Upper lobe of left lung (tissue), 4 donors: ENCODE results near the gene SHC2.

Experiments
- EP300 ChIP-seq, 4 donors: sonication (generic); formaldehyde crosslinking; IDR thresholded peaks; one replicate each; pipeline ENCODE4 v1.5.1; 2017; ENCODE audit warnings: antibody characterized with exemption in 4 of 4, control low read depth in 2 of 4
- POLR2A ChIP-seq, 4 donors: fragments of 450-650 bp; IDR thresholded peaks; one replicate each; pipeline ENCODE4 v1.5.1; 2016 to 2017; ENCODE audit warnings: antibody characterized with exemption in 4 of 4, mild to moderate bottlenecking in 2 of 4
- TF ChIP-seq, protein P1 (sequence below), 6 experiments: fragments of 450-650 bp in 4 of 6; fragments of 200-600 bp in 2 of 6; sonication (generic) in 2 of 6; IDR thresholded peaks; one replicate each; pipeline ENCODE4 v1.5.1; 2016 to 2019; ENCODE audit warnings: antibody characterized with exemption in 6 of 6

DNA sequence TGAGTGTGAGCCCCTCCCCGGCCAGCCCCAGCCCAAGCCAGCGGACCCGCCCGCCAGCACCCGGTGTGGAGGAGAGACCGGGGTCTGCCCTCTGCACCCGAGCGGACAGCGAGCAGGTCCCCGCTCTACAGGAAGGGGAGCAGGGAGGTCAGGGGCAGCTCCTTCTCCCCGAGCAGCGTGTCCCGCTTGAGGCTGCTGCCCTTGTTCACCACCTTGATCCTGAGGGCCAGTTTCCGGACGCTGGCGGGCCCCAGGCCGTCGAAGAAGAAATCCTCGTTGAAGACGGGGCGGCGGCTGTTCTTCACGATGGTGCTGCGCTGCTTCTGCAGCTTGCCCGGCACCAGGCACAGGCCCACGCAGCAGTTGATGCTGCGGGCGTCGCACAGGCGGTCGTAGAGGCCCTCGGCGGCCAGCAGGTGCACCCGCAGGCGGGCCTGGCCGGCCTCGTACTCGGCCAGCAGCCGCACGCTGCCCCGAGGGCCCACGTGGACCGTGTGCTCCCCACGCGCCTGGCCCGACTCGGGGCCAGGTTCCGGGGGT, 53.8 kb downstream of the SHC2 start:
- TF ChIP-seq, protein P1, sequence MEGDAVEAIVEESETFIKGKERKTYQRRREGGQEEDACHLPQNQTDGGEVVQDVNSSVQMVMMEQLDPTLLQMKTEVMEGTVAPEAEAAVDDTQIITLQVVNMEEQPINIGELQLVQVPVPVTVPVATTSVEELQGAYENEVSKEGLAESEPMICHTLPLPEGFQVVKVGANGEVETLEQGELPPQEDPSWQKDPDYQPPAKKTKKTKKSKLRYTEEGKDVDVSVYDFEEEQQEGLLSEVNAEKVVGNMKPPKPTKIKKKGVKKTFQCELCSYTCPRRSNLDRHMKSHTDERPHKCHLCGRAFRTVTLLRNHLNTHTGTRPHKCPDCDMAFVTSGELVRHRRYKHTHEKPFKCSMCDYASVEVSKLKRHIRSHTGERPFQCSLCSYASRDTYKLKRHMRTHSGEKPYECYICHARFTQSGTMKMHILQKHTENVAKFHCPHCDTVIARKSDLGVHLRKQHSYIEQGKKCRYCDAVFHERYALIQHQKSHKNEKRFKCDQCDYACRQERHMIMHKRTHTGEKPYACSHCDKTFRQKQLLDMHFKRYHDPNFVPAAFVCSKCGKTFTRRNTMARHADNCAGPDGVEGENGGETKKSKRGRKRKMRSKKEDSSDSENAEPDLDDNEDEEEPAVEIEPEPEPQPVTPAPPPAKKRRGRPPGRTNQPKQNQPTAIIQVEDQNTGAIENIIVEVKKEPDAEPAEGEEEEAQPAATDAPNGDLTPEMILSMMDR (IDR thresholded peaks at IDR 0.05): no peak
- TF ChIP-seq POLR2A (IDR thresholded peaks at IDR 0.05) (no peak), EP300 (IDR thresholded peaks at IDR 0.05) (no peak)
